Measurements from ENCODE around the gene MRPL49.

Gene MRPL49

GRCh38 chr11:65103476-65103875 is 18.6 kb upstream of the MRPL49 start:
- no peak for DNase-seq

GRCh38 chr11:65104628-65105027 is 17.5 kb upstream of the MRPL49 start:
- DNase-seq, result no peak

- no peak for DNase-seq
Measured at GRCh38 chr11:65107078-65107477, 15.0 kb upstream of the MRPL49 start.

GRCh38 chr11:65107751-65108468 is 14.2 kb upstream of the MRPL49 start:
- no peak for DNase-seq

- no peak for DNase-seq
Measured at GRCh38 chr11:65108469-65109123, 13.5 kb upstream of the MRPL49 start.

GRCh38 chr11:65109231-65110198 is 12.6 kb upstream of the MRPL49 start:
- DNase-seq, result no peak

GRCh38 chr11:65110354-65110861 is 11.7 kb upstream of the MRPL49 start:
- DNase-seq, result peak; percentile 100

GRCh38 chr11:65111159-65111743 is 10.9 kb upstream of the MRPL49 start:
- DNase-seq, result no peak

- DNase-seq, result peak; percentile 96
Measured at GRCh38 chr11:65111744-65112545, 10.2 kb upstream of the MRPL49 start, which contains the start of gene TM7SF2. Gene TM7SF2 (plus strand): TSS chr11:65111872. CDS start chr11:65112016, 144 bp downstream.

GRCh38 chr11:65112546-65113360 is 9.4 kb upstream of the MRPL49 start:
- DNase-seq, result peak; percentile 83

GRCh38 chr11:65113361-65113756 is 8.8 kb upstream of the MRPL49 start:
- DNase-seq, result no peak

- no peak for DNase-seq
Measured at GRCh38 chr11:65113839-65114238, 8.3 kb upstream of the MRPL49 start.

GRCh38 chr11:65114538-65115171 is 7.5 kb upstream of the MRPL49 start:
- no peak for DNase-seq

- no peak for DNase-seq
Measured at GRCh38 chr11:65115361-65116082, 6.6 kb upstream of the MRPL49 start.

GRCh38 chr11:65116370-65117205 is 5.5 kb upstream of the MRPL49 start:
- peak; percentile 76 for DNase-seq

- DNase-seq, result peak; percentile 100
Measured at GRCh38 chr11:65117206-65118096, 4.7 kb upstream of the MRPL49 start, which contains the start of gene ZNHIT2. Gene ZNHIT2 (minus strand): TSS chr11:65117701. CDS start chr11:65117653, 48 bp downstream.

- DNase-seq, result no peak
Measured at GRCh38 chr11:65118097-65118837, 3.9 kb upstream of the MRPL49 start.
